ENCODE data around the gene C12orf60.

Gene C12orf60

DNA sequence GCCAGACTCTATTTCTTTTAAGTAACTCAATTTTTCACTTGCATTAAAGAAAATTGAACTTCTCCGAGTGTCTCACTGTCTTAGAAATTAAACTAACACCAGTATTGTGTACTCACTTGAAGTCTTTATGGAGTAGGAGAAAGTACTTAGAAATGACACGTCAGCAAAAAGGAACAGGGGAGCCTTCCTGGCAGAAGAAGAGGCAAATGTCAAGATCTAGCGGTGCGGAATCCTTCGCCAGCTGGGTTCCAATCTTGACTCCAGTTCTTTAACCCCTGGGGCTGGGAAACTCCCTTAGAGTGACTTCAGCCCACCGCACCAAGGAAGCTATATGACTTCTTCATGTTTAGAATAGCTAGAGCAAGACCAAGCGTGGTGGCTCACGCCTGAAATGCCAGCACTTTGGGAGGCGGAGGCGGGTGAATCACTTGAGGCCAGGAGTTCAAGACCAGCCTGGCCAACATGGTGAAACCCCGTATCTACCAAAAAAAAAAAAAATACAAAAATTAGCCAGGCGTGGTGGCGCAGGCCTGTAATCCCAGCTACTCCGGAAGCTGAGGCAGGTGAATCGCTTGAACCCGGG is 34.6 kb upstream of the C12orf60 start:
- peak overlapping the region; percentile 94 for H3K4me3 ChIP-seq (replicated peaks; ENCODE audit: low read depth, low read length)
- TF ChIP-seq, protein P1, sequence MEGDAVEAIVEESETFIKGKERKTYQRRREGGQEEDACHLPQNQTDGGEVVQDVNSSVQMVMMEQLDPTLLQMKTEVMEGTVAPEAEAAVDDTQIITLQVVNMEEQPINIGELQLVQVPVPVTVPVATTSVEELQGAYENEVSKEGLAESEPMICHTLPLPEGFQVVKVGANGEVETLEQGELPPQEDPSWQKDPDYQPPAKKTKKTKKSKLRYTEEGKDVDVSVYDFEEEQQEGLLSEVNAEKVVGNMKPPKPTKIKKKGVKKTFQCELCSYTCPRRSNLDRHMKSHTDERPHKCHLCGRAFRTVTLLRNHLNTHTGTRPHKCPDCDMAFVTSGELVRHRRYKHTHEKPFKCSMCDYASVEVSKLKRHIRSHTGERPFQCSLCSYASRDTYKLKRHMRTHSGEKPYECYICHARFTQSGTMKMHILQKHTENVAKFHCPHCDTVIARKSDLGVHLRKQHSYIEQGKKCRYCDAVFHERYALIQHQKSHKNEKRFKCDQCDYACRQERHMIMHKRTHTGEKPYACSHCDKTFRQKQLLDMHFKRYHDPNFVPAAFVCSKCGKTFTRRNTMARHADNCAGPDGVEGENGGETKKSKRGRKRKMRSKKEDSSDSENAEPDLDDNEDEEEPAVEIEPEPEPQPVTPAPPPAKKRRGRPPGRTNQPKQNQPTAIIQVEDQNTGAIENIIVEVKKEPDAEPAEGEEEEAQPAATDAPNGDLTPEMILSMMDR (IDR thresholded peaks at IDR 0.05; ENCODE audit: low read length, missing control alignments): no peak
- peak; percentile 31 for DNase-seq (ENCODE audit: low read depth)

DNA sequence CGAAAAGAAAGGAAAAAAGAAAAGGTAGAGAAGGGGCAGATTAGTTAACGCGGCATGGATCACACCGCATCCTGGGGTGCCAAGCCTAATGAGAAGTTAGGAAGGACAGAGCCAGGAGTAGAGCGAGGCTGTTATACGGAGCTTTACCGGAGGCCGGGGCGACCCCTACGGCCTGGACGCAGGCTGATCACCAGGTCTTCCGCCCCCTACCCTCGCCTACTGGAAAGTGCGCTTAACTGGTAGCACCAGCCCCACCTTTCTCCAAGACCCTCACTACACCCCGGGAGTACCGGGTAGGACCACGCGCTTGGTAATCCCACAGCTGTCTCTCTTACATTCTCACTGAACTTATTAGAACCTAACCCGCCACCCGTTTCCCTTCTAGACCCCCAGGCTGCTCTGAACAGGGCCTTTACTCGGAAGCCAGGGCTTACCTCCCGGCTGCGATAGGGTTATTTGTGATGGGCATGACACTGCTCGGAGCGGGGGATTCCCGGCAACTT is 34.0 kb upstream of the C12orf60 start:
- H3K4me3 ChIP-seq (replicated peaks; ENCODE audit: low read depth, low read length): peak overlapping the region; percentile 94
- TF ChIP-seq, protein P1 (IDR thresholded peaks at IDR 0.05; ENCODE audit: low read length, missing control alignments): peak; percentile 4
- DNase-seq (ENCODE audit: low read depth): peak; percentile 35

DNA sequence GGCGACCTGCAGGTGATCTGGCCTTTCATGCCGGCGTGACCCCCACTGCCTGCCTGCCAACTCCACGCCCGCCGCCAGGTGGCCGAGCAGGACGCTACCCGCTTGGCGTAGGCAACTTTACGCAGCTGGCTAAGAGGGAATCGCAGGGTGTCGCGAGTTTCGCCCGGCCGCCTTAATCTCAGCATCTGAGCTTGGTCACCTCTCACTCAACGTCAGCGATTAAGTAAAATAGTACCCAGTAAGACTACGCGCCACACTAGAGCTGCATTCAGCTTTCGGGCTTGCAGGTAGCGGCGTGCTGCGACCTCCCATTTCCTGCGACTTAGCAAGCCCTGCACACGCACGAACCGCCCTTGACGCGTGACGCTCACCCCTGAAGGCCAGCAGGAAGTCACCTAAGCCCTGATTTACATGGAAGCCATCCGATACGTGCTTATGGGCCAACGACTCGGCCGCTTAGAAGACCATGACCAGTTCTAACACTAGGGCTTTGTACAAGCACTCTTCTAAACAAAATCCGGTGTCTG is 33.4 kb upstream of the C12orf60 start:
- TF ChIP-seq, protein P1 (IDR thresholded peaks at IDR 0.05; ENCODE audit: low read length, missing control alignments): peak; percentile 58
- peak; percentile 71 for DNase-seq (ENCODE audit: low read depth)
- peak overlapping the region; percentile 94 for H3K4me3 ChIP-seq (replicated peaks; ENCODE audit: low read depth, low read length)

DNA sequence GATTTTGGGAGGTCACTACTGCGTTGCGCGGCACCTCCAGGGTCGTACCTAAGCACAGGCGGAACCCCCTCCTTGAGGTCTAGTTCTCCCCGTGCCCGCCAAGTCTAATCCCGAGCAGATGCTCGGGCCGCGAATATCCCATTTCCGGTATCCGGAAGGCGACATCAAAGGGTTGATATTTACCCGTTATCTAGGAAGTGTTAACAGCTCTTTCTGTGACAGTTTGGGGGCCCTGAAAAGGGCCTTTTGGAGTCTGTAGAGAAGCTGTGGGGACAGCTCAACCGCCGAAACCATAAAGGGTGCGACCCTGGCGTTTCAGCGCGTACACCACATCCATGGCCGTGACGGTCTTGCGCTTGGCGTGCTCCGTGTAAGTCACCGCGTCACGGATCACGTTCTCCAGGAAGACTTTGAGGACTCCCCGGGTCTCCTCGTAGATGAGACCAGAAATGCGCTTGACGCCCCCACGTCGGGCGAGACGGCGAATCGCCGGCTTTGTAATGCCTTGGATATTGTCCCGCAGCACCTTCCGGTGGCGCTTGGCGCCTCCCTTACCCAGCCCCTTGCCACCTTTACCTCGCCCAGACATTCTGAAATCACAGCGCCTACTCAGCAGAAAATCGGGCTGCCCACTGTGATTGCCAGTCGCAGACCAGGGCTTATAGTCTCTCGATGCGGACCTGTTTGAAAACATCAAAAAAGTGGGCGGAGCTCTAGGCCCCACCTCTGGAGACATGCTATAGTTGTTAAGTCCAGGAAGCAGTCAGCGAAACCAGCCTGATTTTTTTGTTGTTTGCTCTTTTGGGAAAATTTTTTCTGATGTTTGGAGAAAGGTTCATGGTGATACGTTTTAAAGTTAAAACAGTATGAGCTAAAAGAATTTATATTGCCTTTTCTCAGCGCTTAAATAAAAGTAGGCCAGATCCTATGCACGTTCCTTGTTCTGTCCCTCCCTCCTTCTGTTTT is 32.7 kb upstream of the C12orf60 start:
- DNase-seq (ENCODE audit: low read depth): peak; percentile 97
- H3K4me3 ChIP-seq (replicated peaks; ENCODE audit: low read depth, low read length): peak overlapping the region; percentile 94
- TF ChIP-seq, protein P1 (IDR thresholded peaks at IDR 0.05; ENCODE audit: low read length, missing control alignments): no peak

DNA sequence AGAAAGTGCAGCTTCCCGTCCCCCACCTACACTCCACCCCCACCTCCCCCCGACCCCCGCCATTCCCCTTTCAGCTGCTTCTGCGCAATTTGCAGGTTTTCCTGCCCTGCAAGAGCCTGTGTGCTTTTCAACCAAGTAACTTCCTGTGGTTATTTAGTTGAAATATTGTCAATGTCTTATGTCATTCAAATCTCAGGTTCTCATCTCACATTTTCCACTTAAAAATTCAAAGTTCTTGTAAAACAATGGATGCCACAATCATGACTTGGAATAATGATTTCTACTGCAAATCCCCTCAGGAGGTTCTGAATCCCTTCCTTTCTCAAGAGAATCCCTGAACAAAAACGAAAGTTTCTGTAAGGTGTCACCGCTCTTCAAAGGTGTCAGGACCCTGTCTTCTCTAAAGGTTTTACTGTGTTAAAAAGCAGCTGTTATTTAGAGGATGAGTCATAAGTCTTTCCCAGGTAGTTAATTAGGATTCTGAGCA is 31.8 kb upstream of the C12orf60 start:
- H3K4me3 ChIP-seq (replicated peaks; ENCODE audit: low read depth, low read length): no peak overlapping the region
- TF ChIP-seq, protein P1 (IDR thresholded peaks at IDR 0.05; ENCODE audit: low read length, missing control alignments): no peak
- DNase-seq (ENCODE audit: low read depth): no peak

DNA sequence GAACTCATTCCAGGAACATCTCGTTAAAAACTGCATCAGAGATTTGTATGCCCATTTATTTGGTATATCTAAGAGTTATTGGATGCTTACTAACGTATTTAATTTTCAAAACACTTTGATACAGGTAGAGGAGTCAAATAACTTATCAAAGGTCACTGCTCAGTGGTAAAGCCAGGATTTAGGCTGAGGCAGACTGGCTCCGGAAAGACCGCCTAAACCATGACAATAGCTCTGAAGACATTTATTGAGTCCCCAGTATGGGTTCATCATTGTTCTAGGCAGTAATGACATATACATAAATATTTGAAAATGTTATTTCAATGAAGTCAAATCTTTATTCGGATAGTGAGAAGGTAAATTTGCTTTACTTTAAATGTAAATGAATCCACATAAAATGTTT is 30.5 kb upstream of the C12orf60 start:
- no peak for DNase-seq (ENCODE audit: low read depth)
- TF ChIP-seq, protein P1 (IDR thresholded peaks at IDR 0.05; ENCODE audit: low read length, missing control alignments): no peak
- no peak overlapping the region for H3K4me3 ChIP-seq (replicated peaks; ENCODE audit: low read depth, low read length)
